GM12874 (cell line): ENCODE measurements around the gene GALNTL6.

Experiments used
- TF ChIP-seq, protein P1 (sequence below): IDR thresholded peaks from 2 replicates; pipeline ENCODE4 v1.5.1; 2011; ENCODE audit warnings: low read depth, mild to moderate bottlenecking, control low read depth, low read length, moderate library complexity; ENCODE audit not compliant: insufficient read depth

GALNTL6 gene

DNA sequence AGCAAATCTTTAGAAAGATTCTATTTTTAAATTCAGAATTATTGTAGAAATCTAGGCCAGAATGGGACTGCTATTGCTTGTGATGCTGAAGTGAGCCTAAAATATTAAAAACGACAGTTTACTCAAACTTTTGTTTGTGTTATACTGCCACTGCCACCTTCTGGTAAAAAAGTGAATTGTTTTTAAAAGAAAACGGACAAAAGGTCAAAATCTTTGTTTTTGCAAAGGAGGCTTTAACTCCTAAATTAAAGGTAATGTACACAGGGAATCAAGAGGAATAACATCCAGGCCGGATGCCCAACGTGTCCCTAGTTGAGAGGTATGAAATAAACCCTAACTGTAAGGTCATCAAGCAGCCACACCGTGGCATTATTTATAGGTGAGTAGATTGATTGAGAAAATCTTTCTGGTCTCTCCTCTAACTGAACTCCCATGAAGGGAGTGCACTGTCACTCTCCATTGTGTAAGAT is 1017.1 kb downstream of the GALNTL6 start:
- TF ChIP-seq, protein P1, sequence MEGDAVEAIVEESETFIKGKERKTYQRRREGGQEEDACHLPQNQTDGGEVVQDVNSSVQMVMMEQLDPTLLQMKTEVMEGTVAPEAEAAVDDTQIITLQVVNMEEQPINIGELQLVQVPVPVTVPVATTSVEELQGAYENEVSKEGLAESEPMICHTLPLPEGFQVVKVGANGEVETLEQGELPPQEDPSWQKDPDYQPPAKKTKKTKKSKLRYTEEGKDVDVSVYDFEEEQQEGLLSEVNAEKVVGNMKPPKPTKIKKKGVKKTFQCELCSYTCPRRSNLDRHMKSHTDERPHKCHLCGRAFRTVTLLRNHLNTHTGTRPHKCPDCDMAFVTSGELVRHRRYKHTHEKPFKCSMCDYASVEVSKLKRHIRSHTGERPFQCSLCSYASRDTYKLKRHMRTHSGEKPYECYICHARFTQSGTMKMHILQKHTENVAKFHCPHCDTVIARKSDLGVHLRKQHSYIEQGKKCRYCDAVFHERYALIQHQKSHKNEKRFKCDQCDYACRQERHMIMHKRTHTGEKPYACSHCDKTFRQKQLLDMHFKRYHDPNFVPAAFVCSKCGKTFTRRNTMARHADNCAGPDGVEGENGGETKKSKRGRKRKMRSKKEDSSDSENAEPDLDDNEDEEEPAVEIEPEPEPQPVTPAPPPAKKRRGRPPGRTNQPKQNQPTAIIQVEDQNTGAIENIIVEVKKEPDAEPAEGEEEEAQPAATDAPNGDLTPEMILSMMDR = peak; percentile 5; the same call in 1 of the 2 replicates

DNA sequence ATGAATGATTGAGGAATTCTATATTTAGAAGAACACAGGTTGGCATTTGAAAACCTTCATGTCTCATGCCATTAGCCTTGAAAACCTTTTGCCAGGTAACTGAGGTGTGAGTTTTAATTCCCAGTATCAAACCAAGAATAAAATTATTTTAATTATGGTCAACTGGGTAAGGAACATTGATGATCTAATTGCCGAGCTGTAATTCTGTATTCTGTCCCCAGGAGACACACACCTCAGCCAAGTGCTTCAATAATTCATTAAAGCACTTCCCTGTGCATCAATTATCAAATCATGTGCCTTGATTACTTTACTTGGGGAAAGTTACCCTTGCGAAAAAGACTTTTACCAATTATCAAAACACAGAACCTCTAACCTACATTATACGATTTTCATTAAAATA is 1023.5 kb downstream of the GALNTL6 start:
- TF ChIP-seq, protein P1 = no peak

GRCh38 chr4:172838111-172838510 is 1024.9 kb downstream of the GALNTL6 start:
- TF ChIP-seq, protein P1 = no peak

DNA sequence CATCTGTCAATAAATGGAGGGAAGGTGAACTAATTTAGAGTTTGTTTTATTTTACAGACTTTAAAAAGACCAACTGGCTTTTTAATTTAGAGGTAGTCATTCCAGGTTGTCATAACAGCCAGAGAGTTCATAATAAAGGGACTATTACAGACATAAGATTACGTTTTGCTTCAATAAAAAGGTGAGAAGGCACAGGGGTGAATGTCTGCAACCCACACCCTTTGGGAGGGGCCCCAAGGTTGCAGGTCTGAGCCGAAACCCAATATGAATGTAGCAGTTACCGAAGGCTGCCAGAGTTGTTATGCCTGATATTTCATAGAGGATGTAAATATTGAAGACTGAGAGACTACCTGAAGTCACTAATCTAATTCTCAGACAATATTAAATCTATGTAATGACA is 1025.7 kb downstream of the GALNTL6 start:
- TF ChIP-seq, protein P1 = no peak

DNA sequence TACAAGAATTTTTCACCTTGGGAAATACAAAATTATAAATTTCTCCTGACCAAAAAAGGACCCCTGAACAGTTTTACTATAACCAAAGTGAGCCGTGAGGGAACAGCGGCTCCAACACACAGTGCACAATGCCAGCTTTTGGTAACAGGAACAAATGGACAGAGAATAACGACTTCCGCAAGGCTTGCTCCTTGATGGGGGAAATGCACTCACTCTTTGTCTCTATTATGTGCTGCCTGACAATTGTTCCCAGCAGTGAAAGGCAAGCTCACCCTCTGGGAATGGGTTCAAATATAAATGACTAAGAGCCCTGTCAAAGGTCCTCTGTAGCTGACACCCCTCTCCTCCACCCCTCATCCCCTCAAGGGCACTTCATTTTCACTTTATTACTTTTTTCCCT is 1029.6 kb downstream of the GALNTL6 start:
- TF ChIP-seq, protein P1 = no peak

GRCh38 chr4:172843192-172843591 is 1030.0 kb downstream of the GALNTL6 start:
- TF ChIP-seq, protein P1 = no peak

- TF ChIP-seq, protein P1 = no peak
These were observed 1031.4 kb downstream of the GALNTL6 start for GRCh38 chr4:172844556-172844955.
